GM21390 (cell line): ENCODE results near the gene HAUS7.

Source experiments
- ATAC-seq: cut with Tn5 transposase; IDR thresholded peaks from one replicate; pipeline ENCODE4 v1.9.1; 2021; ENCODE audit not compliant: unreplicated experiment

Gene HAUS7

DNA sequence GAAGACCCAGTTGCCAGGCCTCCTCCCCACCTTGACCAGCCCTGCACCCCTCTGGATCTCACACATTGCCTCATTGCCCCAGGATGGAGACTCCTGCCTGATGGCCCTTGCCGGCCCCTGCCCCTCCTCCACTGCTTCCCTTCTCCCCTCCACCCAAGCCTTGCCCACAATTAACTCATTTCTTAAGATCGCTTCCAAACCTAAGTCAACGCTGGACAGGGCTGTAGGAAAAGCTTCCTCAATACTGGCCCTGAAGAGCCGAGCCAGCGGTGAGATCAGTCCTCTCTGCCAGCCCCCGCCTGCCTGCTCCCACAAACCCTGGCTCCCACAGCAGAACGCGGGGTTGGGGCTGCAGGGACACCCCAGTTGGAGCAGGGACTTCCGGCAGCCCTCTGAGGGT is 7.5 kb upstream of the HAUS7 start:
- no peak for ATAC-seq

DNA sequence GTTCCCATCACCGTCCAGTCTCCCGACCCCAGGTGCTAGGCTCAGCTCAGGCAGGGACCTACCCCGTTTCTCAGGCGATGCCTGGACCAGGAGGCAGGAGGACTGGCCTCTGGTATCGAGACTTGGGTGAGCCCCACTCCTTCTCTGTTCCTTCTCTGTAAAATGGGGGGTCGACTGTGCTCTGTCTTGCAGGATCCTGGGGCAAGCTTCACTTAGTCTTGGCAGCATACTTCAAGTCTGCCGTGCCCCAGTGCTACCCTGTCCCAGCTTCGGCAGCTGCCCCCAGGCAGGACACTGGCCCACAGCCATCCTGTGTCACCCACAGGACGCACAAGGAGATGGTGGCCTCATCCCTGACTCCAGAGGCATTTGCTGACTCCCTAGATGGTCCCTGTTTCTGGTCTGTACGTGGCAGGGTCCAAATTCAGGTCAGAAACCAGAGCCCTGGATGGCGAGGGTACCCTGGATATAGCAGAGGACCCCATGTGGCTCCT is 7.0 kb upstream of the HAUS7 start:
- ATAC-seq, result no peak

DNA sequence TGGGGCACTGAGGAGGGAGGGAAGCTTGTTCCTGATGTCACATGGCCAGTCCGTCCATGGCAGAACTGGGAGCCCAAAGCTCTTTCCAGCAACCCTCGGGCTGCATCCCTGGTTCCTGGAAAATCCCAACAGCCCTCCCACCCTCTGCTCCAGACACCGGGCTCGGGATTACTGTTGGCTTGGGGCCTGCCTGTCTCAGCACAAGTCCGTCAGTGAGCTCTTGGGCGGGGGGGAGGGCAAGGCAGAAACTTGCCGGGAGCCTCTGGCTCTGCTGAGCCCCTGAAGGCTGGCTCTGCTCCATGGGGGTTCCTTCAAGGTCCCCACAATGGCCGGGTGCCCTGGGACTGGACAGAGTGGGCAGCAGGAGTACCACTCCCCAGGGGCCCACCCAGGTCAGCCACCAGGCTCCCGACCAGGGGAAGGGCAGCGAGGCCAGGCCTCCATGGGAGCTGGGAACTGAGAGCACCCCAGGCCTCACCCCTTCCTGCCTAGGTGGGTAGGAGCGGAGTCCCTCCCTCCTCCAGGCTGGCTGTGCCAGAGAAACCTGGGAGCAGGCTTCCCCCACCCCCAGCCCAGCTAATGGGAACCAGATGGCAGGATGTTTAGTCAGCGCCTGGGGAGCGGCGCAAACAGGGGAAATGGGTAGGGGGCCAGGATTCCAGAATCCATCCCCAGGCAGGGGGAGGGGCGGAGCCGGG is 6.4 kb upstream of the HAUS7 start:
- ATAC-seq, result no peak

DNA sequence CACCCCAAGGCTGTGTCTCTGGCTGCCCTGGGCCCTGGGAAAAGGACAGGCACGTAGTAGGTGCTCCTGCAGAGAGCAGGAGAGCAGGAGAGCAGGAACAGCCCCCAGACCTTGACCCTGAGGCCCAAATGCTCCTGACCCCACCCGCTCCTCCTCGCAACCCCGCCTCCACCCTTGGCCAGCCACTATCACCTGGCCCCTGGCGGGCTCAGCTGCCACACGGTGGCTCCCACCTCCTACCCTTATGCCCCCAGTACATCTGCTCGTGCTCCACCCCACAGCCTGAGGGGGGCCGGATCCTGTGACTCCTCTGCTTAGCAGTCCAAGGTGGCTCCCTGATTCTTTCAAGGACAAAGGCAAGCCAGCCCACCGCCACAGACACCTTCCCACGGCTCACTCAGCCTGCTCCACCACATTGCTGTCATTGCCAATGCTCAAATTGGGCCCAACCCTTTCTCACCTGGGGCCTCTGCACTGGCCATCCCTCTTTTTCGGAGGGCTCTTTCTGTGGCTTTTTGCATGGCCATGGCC is 5.4 kb upstream of the HAUS7 start:
- ATAC-seq, result no peak

DNA sequence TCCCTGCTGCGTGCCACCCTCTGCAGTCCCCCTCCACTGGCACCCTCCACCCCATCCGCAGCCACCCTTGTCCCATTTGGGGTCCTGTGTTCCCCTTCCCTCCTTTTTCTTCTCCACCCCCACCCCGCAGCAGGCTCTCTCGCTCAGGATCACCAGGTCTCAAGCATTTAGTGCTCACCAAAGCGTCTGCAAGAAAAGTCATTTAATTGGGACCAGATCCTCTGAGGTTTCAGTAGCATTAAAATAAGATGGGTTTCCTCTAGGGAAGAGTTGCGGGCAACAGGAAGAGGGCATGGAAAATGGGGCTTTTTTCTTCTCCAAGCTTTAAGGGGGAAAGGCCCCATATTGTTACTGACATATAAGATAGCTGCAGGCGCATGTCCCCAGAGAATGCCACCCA is 4.9 kb upstream of the HAUS7 start:
- no peak for ATAC-seq

DNA sequence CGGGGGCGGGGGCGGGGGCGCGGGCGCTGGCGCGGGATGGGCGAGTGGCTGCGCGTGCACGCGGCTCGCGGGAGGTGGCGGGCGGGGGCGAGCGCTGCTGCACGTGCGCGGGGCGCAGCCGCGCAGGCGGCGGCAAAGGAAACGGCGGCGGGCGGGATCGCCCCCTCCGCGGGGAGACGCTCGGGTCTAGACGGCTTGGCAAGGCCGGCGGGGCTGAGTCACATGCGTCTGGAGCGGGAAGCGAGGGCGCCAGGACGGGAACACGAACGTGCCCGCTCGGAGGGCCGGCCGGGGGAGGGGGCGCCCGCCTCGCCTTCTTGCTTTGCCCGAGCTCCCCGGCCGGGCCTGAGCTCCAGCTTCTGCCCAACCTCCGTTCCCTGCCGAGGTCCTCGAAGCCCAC is 4.3 kb upstream of the HAUS7 start:
- ATAC-seq, result no peak

DNA sequence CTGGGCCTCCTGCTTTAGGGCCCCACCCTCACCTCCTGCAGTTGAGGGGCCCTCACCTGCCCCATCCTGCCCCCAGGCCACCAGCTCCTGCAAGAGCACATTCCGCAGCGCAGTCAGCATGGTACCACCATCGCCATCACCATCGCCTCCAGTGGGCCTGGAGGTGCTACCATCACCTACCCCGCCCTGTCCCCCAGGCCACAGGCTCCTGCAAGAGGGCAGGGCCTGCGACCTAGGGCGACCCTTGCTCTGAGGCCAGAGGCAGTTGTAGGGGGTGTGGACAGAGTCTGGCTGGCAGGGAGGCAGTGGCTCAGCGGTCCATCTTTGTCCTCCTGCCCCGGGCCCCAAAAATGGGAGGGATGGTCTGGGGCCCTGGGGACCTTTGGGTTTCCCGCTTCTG is 3.9 kb upstream of the HAUS7 start:
- ATAC-seq, result no peak

DNA sequence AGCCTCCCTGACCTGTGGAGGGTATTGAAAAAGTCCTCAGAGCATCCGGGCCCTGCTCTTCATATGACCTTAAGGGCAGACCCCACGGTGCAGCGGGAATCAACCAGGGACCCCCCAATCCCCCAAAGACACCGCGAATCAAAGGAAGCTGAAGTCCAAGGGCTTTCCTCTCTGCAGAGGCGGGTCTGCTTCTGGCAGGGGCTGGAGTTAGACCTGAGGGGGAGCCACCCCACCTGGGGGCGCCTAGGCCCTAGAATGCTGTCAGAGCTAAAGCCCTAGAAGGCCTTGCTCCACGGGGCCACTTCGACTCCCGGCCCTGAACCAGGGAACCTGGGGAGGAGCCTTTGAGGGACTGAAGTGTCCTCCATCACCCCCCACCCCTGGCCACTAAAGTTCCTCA is 2.8 kb upstream of the HAUS7 start:
- no peak for ATAC-seq

DNA sequence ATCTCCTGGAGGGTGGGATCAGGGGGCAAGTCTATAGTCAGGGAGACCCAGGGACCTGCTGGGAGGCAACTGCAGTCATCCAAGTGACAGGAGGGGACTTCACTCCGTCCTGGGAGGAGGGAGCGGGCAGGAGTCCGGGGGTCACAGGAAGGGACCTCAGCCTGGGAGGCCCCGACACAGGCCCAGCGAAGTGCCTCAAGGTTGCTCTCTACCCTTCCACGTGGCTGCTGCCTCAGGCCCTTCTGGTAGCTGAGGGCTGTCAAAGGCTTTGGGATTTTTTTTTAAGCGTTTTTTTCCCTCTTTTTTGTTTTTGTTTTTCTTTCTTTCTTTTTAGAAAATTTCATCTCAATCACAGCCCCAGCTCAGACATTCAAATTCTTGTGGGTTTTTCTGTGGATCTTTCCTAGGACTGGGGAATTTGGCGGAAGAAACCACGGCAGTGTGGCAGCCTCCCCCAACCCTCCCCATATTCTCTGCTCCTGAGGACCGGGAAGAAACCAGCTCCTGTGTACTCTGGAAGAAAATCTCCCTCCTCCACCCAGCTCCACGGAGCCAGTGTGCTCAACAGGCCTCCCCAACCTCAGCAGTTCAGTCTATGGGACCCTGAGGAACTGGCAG is 1.4 kb upstream of the HAUS7 start:
- ATAC-seq, result no peak

DNA sequence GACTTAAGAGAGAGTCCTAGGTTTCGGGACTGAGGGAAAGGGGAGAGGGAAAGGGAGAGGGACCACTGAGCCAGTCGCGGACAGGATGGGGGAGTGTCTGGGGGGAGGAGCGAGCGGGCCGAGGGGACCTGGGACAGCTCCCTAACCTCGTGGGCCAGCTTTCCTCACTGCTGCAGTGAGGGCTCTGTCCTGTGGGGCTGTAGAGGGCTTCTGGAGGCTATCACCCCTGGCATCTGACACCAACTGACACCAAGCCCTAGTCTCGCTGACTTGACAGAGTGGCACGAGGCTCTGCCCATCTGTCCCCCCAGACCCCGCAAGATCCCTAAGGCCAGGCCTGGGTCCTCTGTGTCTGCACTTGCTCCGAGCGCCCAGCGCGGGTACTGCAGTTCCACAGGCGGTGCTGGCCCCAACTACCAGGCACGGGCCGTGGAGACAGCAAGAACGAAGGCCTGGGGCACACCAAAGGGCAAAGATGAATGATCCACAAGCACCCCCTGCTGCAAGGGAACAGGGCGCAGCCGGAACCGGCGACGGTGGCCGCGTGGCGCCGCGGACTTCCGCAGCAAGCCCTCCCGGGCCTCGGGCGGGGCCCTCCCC is 465 bp downstream of the HAUS7 start:
- peak; percentile 41 for ATAC-seq

DNA sequence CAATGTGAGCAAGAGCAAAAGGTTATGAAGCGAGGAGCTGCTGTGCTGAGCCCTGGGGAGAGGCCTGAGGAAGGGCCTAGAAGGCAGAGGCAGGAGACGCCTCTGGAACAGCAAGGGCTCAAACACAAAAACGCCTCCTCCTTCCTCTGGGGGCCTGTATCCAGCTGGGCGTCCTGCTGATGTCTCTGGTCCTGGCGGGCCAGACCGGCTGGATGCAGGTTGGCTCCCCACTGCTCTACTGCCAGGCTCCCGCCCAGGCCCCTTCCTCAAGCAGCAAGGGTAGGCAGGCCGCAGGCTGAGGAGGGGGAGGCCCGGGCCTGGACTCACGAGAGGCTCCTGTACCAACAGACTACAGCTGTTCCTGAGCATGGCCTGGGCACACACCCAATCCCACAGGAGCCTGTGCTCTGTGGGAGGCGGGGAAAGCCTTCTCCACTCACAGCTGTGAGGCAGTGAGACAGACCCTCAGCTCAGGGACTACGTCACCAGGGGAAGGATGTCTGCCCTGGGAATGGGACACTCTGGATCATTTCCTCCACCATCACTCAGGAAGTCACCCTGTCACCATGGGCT is 2.3 kb downstream of the HAUS7 start:
- no peak for ATAC-seq

DNA sequence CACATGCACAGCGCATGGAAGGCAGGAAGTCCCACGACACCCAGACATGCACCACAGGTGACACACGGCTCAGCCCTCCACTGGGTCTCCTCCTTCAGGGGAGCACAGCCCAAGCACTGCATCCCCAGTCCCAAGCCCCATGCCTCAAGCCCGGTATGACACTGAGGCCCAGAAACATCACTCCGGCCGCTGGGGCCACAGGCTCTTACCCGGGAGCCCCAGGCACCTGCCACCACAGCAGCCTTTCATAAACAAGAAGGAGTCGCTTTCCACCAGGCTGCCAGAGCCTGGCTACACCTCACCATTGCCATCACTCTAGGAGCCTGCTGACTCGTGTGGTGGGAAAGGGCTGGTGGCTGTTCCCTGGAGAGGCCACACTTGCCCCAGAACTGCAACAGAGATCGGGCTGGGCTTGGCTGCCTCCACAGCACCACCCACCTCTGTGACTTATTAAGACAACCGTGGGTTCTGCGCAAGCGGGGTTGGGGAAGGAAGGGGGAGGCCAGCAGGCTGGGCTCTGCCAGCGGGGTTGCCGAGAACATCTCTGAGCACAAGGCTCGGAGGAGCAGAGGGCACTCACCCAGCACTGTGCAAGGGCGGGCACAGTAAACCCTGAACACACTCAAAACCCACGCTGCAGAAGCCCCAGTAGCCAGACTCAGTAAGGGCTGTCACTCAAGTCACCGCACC is 4.5 kb downstream of the HAUS7 start:
- ATAC-seq, result no peak

DNA sequence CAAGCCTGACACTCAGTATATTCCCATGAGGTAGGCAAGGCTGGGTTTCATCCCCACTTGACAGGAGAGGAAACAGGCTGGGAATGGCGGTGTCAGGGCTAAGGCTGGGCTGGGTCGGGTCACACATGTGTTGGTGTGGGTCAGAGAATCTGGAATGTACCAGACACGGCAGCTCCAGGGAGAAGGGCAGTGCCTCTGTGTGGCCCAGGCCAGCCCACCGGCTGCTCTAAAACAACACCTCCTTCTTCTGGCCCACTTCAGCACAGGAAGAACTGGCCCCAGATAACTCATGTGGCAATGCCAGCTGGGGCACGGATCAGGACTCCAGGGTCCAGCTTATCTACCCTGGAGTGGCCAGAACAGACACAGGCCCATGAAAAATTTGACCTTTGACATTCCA is 6.3 kb downstream of the HAUS7 start:
- ATAC-seq, result no peak

DNA sequence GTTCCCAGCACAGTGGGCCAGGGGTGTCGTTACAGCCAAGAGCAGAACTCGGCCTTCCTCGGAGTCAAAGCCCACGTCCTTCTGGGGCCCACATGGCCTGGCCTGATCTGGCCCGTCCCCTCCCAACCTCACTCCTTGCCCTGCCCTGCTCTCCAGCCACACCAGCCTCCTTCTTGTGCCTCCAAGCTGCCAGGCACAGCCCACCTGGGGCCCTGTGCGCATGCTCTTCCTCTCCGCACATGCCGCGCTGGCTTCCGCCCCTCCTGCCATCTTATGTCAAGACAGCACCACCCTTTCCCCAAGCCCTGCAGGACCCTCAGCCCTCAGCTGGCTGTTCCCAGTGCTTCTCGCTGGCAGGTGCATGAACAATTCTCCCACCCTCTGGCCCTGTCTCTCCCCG is 6.8 kb downstream of the HAUS7 start:
- no peak for ATAC-seq

DNA sequence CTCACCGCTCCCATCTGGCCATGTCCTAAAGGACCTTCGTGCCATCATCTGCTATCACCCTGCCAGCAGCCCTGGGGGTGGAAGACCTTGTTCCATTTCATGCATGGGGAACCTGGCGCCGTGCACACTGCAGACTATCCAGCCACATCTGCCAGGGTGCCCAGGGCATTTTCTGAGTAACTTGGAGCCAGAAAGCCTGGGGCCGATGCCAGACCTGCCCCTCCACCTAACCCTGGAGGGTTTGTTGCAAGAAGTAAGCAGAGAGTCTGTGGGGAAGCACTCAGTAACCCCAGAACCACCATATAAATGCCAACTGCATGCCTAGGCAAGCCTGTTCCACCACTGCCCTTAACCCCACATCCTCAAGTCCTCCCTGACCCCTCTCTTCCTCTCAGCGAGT is 7.3 kb downstream of the HAUS7 start:
- ATAC-seq, result no peak

DNA sequence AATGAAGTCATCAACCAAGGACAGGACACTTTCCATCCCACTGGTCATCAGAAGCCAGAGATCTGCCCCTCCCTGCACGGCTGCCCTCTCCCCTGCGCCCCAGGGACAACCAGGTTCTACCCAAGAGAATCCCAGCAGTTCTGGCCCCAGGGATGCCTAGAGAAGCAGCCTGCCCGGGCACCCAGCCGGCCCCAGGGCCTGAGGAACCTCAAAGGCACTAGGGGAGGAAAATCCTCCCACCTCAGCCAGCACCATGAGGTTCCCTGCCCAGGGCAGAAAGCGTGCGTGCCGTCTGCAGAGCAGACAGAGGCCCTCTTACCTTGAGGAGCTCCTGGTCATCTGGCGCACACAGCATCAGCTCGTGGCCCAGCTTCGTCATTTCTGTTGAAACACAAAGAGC is 8.1 kb downstream of the HAUS7 start:
- ATAC-seq, result no peak

DNA sequence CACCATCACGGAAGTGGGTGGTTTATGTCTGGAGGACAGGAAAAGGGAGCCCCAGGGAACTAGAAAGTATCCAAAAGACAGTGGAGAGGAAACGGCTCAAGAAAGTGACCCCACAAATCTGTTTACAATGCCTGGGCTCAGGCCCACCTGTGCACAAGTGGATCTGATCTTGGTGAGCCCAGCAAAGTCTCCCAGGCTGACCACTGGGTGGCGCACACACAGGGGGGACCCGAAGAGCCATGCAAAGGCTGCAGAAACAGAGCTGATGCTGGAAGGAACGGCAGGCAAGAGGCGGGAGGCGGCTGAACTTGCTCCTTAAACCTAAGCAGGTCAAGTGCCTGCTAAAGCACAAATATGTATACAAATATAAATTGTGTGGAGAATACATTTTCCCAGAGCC is 9.6 kb downstream of the HAUS7 start:
- ATAC-seq, result no peak

DNA sequence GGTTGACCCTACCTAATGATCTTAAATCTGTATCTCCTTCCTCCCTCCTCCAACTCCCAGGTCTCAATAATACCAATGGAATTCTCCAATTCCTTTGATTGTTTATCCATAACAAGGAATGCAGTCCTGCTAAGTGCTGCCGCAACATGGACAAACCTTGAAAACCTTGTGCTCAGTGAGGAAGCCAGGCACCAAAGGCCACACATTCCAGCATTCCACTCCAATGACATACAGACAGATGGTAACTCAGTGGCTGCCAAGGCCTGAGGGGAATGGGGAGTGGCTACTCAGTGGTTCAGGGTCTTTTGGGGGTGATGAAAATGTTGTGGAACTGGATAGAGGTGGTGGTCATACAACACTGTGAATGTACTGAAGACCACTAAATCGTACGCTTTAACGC is 10.4 kb downstream of the HAUS7 start:
- ATAC-seq, result no peak

DNA sequence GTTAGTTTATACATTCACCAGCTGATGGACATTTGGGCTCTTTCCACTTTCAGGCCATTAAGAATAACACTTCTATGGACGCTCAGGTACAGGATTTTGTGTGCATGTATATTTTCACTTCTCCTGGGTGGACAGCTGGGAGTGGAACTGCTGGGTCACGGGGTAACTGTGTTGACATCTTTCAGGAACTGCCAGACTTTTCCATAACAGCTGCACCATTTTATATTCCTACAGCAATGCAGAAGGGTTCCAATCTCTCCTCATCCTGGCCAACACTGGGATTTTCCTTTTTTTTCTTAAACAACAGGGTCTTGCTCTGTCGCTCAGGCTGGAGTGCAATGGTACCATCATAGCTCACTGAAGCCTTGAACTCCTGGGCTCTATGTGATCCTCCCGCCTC is 11.9 kb downstream of the HAUS7 start:
- no peak for ATAC-seq

DNA sequence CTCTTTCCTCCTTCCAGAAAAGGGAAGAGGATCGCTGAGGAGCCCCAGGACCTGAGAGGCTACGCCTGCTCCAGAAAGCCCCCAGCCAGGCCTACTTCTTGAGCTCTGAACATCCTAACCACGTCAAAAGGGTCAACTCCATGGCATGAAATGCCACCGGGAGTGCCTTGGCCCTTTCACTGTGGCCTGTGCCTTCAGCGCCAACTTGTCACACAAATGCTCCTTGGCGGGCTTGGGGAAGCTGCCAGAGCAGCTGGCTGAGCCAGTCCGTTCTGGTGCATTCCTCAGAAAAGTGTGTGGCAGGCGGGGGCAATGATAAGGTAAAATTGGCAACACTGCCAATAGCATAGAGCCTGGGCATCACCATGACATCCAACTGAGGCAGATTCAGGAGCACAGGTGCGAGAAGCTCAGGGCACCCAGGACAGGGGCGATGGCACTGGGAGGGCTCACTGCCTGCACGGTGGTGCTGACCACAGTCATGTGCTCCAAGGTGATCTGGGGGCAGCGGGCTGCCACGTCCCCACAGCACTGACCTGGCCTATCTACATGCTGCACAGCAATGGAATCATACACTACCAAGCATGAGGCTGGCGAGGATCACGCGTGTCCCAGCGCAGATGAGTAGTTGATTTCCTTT is 12.4 kb downstream of the HAUS7 start:
- ATAC-seq, result no peak
